NCI-H2196 treated with DMSO at 0.1 percent for 48 hours (cell line): ENCODE results near the gene ARID3A.

Source experiments
- DNase-seq: peaks from one replicate; lab custom pipeline; 2025; ENCODE audit not compliant: unreplicated experiment; lab: John Stamatoyannopoulos, UW

ARID3A gene

GRCh38 chr19:960601-960938 lies 34.7 kb downstream of the ARID3A start:
- no peak for DNase-seq

GRCh38 chr19:961866-962620 lies 36.2 kb downstream of the ARID3A start:
- no peak for DNase-seq

GRCh38 chr19:962683-963400 lies 37.0 kb downstream of the ARID3A start:
- no peak for DNase-seq

- no peak for DNase-seq
Measured at GRCh38 chr19:963486-963951, 37.7 kb downstream of the ARID3A start.

GRCh38 chr19:964116-964520 lies 38.3 kb downstream of the ARID3A start:
- DNase-seq: no peak

- DNase-seq: no peak
Measured at GRCh38 chr19:964761-965694, 39.2 kb downstream of the ARID3A start.

GRCh38 chr19:966485-967088 lies 40.8 kb downstream of the ARID3A start:
- DNase-seq: no peak

GRCh38 chr19:970695-971094 lies 44.9 kb downstream of the ARID3A start:
- no peak for DNase-seq

GRCh38 chr19:971795-972194 lies 46.0 kb downstream of the ARID3A start:
- DNase-seq: no peak

GRCh38 chr19:972281-972680 lies 46.4 kb downstream of the ARID3A start:
- DNase-seq: no peak

GRCh38 chr19:973726-974563 lies 48.1 kb downstream of the ARID3A start:
- no peak for DNase-seq

GRCh38 chr19:974564-975257 lies 48.9 kb downstream of the ARID3A start:
- DNase-seq: no peak

- no peak for DNase-seq
Measured at GRCh38 chr19:976476-976875, 50.6 kb downstream of the ARID3A start.

- DNase-seq: no peak
Measured at GRCh38 chr19:977058-977464, 51.2 kb downstream of the ARID3A start.

- DNase-seq: no peak
Measured at GRCh38 chr19:979318-979741, 53.5 kb downstream of the ARID3A start.

GRCh38 chr19:980133-980998 lies 54.5 kb downstream of the ARID3A start:
- no peak for DNase-seq

- no peak for DNase-seq
Measured at GRCh38 chr19:982567-983170, 56.8 kb downstream of the ARID3A start.
